Heart left ventricle (tissue), 13 donors: ENCODE measurements around the gene HNRNPA3.

Source experiments
- POLR2A ChIP-seq, 2 donors: fragments of 450-650 bp; IDR thresholded peaks; one replicate each; pipeline ENCODE4 v1.6.1; 2017; ENCODE audit warnings: antibody characterized with exemption in 2 of 2, mild to moderate bottlenecking in 2 of 2, moderate library complexity in 2 of 2
- TF ChIP-seq, protein P1 (sequence below), 12 donors: fragments of 200-600 bp; sonication (generic) in 4 of 12; IDR thresholded peaks; one replicate each; pipeline versions ENCODE4 v1.5.0 to v1.8.0; 2018 to 2022; ENCODE audit warnings: antibody characterized with exemption in 12 of 12, mild to moderate bottlenecking in 5 of 12
- donor health status: ischemic (EF 13 %, LVEDD 7.1; RV severe dilation, severe dysfunction).
- donor health status: DM: no; HTN: yes; CAD: no.
- donor health status: DM: no; HTN: no; CAD: no.
- donor health status: ischemic (EF 25% LVEDD 6.9; RV normal size, moderate dysfunction).
- donor health status: ischemic (EF 25% LVEDD 5.7; RV mildly dilated, moderate dysfunction).
- donor health status: ischemic (EF 35%, LVEDD 5.7; RV mildly dilated, moderate dysfunction).
- donor health status: nonischemic (EF 11% LVEDD 7.7; RV severe dilation, severe dysfunction).
- donor health status: DM: yes; HTN: yes; CAD: no.
- donor health status: PGD.
- donor health status: ischemic (EF 29% LVEDD 5.4; RV normal size, mild dysfunction).
- donor health status: nonischemic (EF 23%, LVEDD 6.1; RV moderate dilation, normal function).

DNA sequence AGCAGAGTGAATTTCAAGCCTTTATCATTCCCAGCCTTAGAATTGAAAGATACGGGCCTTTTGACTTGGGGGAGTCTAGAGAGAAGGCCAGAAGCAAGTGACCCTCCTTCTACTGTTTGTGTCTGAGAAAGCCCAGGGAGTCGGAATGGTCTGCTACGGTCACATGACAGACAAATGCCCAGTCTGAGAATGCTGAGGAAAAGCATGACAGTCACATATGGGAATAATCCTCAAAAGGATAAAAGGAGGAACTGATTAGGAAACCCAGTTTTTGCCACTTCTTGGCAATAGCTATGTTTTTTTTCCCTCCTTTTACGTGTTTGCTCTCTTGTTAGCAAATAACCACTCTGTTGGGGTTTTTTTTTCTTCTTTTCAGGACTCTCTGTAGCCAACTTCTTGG lies 38.1 kb upstream of the HNRNPA3 start:
- TF ChIP-seq, protein P1, sequence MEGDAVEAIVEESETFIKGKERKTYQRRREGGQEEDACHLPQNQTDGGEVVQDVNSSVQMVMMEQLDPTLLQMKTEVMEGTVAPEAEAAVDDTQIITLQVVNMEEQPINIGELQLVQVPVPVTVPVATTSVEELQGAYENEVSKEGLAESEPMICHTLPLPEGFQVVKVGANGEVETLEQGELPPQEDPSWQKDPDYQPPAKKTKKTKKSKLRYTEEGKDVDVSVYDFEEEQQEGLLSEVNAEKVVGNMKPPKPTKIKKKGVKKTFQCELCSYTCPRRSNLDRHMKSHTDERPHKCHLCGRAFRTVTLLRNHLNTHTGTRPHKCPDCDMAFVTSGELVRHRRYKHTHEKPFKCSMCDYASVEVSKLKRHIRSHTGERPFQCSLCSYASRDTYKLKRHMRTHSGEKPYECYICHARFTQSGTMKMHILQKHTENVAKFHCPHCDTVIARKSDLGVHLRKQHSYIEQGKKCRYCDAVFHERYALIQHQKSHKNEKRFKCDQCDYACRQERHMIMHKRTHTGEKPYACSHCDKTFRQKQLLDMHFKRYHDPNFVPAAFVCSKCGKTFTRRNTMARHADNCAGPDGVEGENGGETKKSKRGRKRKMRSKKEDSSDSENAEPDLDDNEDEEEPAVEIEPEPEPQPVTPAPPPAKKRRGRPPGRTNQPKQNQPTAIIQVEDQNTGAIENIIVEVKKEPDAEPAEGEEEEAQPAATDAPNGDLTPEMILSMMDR (IDR thresholded peaks at IDR 0.05): no peak
- no peak for TF ChIP-seq POLR2A (IDR thresholded peaks at IDR 0.05)
